Skeletal muscle satellite cell (primary cell): ENCODE results near the gene ADORA1.
A peak's percentile ranks its signal among the peaks of the same experiment; 100 is the strongest.

ENCODE experiments used
- H3K27me3 ChIP-seq: 2 replicates; pipeline ENCODE4 v1.7.0; 2013; ENCODE audit warnings: low read length; ENCODE audit not compliant: control insufficient read depth, insufficient read depth
- H3K36me3 ChIP-seq: 2 replicates; pipeline ENCODE4 v1.7.0; 2013; ENCODE audit warnings: mild to moderate bottlenecking, control low read depth, low read length; ENCODE audit not compliant: insufficient read depth
- H3K4me1 ChIP-seq: 2 replicates; pipeline ENCODE4 v1.7.0; 2013; ENCODE audit warnings: low read length; ENCODE audit not compliant: control insufficient read depth, insufficient read depth
- H3K4me2 ChIP-seq: 2 replicates; pipeline ENCODE4 v1.7.0; 2013; ENCODE audit warnings: mild to moderate bottlenecking, low read length
- H3K4me3 ChIP-seq: 2 replicates; pipeline ENCODE4 v1.7.0; 2013; ENCODE audit warnings: low read length
- H3K9ac ChIP-seq: 2 replicates; pipeline ENCODE4 v1.7.0; 2013; ENCODE audit warnings: mild to moderate bottlenecking, low read depth, low read length, moderate library complexity
- H3K9me3 ChIP-seq: replicated peaks from 2 replicates; pipeline ENCODE4 v1.7.0; 2013; ENCODE audit warnings: mild to moderate bottlenecking, control low read depth, low read length

The ADORA1 gene

GRCh38 chr1:203175237-203175826, 47.8 kb downstream of the ADORA1 start, which contains the start of gene MYBPH:
Gene MYBPH (minus strand): TSS chr1:203175826. CDS start chr1:203175755, 71 bp downstream.
- Histone ChIP-seq H3K4me2 (peak within 1 kb of the TSS; percentile 67), H3K36me3 (no peaks in the 10 kb centered on the region), H3K27me3 (no peaks in the 10 kb centered on the region), H3K9ac (peak within 1 kb of the TSS; percentile 60), H3K9me3 (no peaks in the 10 kb centered on the region), H3K4me1 (peaks cover 63% of the 10 kb centered on the region), H3K4me3 (no peak within 1 kb of the TSS)

DNA sequence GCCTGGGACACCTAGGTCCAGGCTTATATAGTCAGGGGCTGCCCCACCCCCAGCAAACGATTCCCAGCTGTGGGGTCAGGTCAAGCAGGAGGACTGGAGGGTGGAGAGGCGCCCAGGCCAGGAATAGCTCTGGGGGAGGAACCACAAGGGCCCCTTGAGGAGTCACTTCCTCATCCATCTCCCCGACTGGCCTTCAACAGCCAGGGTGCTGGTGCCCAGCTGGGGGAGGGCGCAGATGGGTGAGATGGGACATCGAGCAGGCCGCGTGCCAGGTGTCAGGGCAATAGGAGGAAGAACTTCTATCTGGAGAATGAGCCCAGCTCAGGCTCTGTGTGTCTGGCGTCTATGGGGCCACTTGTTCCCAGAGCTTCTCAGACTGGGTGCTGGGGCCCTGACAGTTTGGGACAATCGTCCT, 48.3 kb downstream of the ADORA1 start:
- H3K9ac ChIP-seq: peak overlapping the region; percentile 60
- H3K4me3 ChIP-seq: no peak overlapping the region
- H3K4me1 ChIP-seq: peaks cover 63% of the 10 kb centered on the region
- peak overlapping the region; percentile 67 for H3K4me2 ChIP-seq
- no peaks in the 10 kb centered on the region for H3K9me3 ChIP-seq
- no peaks in the 10 kb centered on the region for H3K36me3 ChIP-seq
- no peaks in the 10 kb centered on the region for H3K27me3 ChIP-seq

DNA sequence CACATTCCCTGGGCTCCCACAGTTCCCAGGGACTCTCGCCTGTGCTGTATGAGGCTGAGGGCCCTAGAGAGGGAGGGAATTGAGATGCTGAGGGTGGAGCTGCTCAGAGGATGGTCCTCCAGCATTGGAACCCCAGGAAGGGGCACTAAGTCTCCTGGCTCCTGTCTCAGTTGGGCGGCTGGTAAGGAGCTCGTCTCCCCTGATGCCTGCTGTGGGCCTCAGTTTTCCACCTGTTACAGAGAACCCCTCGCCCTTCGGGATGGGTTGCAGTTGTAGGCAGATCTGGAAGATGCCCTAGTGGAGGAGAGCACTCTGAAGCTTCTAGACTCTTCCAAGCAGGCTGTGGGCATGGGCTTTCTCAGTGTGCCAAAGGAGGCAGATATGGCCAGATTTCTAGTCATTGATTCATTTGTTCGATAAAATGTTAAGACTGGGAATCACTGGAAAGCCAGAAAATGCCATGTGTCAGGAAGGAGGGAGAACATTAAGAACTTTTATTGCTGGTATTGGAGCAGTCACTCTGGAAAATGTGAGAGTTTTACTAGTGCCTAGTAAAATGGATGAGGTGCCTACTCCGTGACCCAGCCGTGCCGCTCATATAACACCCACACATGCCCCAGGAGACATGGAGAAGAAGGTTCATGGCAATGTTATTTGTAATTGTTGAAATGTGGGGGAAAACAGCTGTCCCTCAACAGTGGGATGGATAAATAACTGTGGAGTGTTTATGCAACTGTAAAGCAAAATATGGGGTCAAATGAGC, 48.9 kb downstream of the ADORA1 start:
- no peak overlapping the region for H3K4me3 ChIP-seq
- H3K9me3 ChIP-seq: no peaks in the 10 kb centered on the region
- peaks cover 63% of the 10 kb centered on the region for H3K4me1 ChIP-seq
- H3K36me3 ChIP-seq: no peaks in the 10 kb centered on the region
- peak overlapping the region; percentile 66 for H3K9ac ChIP-seq
- H3K4me2 ChIP-seq: peak overlapping the region; percentile 67
- H3K27me3 ChIP-seq: no peaks in the 10 kb centered on the region

- H3K27me3 ChIP-seq: no peaks in the 10 kb centered on the region
- peaks cover 63% of the 10 kb centered on the region for H3K4me1 ChIP-seq
- H3K4me3 ChIP-seq: no peak overlapping the region
- H3K4me2 ChIP-seq: peak overlapping the region; percentile 67
- H3K9ac ChIP-seq: peak overlapping the region; percentile 66
- no peaks in the 10 kb centered on the region for H3K36me3 ChIP-seq
- no peaks in the 10 kb centered on the region for H3K9me3 ChIP-seq
These were observed 49.5 kb downstream of the ADORA1 start for GRCh38 chr1:203177036-203177405.

DNA sequence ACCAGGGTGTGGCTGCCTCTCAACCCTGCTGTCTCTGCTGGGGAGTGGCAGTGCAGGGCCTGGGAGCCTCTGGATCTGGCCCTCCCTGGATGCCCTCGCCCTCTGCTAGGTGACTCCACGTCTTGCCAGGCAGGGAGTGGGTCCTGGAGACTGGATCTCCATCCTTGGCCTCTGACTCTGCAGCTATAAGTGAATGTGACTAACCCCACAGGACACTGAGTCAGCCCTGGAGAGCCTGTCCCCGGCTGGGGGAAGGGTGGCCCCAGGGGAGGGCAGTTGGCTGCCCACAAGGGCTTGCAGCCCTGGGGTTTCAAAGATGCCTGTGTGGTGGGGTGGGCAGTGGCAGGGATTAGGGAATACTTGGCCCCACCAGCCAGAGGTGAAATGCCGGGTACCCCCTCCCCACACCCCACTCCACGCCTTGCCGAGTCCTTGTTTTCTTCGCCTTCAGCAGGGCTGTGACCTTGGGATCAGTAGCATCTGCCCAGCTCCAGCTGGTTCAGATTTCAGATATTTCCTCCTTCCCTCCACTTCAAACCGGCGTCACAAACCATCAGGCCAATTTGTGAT, 50.0 kb downstream of the ADORA1 start:
- H3K36me3 ChIP-seq: no peaks in the 10 kb centered on the region
- H3K4me3 ChIP-seq: peak overlapping the region; percentile 29
- peak overlapping the region; percentile 71 for H3K9ac ChIP-seq
- H3K9me3 ChIP-seq: no peaks in the 10 kb centered on the region
- no peaks in the 10 kb centered on the region for H3K27me3 ChIP-seq
- H3K4me1 ChIP-seq: peaks cover 60% of the 10 kb centered on the region
- peak overlapping the region; percentile 67 for H3K4me2 ChIP-seq

GRCh38 chr1:203178083-203178482, 50.6 kb downstream of the ADORA1 start:
- H3K36me3 ChIP-seq: no peaks in the 10 kb centered on the region

DNA sequence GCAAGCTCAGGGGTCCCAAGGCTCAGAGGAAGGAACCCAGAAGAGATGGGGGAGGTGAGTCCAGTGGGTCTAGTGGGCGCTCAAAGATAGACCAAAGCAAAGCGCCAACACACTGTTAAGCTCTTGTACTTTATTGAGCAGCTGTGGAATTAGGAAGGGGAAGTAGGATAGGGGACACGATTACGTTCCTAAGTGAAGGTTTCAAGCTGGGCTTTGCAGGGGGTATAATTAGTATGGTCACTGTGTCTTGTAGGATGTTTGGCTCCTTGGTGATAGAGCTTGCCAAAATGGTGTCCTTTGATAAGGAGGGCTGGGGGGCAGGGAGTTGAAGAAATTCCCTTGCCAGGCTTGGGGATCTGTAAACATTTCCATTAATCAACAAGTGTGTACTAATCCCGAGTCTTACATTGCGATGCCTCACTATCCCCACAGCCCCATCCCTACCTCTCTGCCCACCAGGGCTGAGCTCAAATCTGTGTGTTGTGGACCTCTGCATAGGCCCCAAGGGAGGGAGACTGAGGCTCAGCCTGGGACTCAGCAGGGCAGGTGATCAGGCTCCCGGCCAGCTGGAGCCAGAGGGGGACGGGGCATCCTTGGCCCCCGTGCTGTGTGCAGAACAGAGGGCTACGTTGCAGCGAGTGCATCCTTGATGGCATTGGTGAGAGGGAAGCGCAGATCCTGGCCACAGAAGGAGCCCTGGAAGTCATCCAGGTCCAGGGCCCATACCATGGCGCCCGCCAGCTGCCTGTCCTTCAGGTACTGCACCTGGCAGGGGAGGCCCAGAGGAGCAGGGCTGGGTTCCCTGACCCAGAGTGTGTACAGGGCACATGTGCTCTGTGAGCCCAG, 51.5 kb downstream of the ADORA1 start:
- Histone ChIP-seq H3K4me1 (peaks cover 45% of the 10 kb centered on the region), H3K4me2 (no peak overlapping the region), H3K4me3 (no peak overlapping the region), H3K9me3 (no peaks in the 10 kb centered on the region), H3K36me3 (no peaks in the 10 kb centered on the region), H3K9ac (no peak overlapping the region), H3K27me3 (no peaks in the 10 kb centered on the region)

More at GRCh38 chr1:203178083-203178482, 50.6 kb downstream of the ADORA1 start:
- H3K4me3 ChIP-seq: peak overlapping the region; percentile 29
- no peaks in the 10 kb centered on the region for H3K27me3 ChIP-seq
- H3K9ac ChIP-seq: peak overlapping the region; percentile 71
- H3K4me2 ChIP-seq: peak overlapping the region; percentile 67
- peaks cover 55% of the 10 kb centered on the region for H3K4me1 ChIP-seq
- H3K9me3 ChIP-seq: no peaks in the 10 kb centered on the region

DNA sequence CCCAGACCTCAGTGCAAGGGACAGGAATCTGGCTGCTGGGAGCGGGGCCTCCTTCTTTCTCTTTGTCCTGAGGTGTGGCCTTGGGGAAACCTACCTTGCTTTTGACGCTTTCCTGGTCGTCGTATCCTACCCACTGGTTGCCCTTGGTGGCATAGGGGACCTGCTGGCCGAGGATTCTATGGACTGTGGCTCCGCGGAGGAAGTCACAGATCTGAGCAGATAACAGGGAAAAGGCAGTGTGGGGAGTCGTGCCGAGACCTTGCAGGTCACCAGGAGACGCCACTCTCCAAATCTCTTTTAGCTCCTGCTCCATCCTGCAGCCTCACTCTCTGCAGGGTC, 52.1 kb downstream of the ADORA1 start:
- Histone ChIP-seq H3K9ac (no peak overlapping the region), H3K4me2 (no peak overlapping the region), H3K36me3 (no peaks in the 10 kb centered on the region), H3K27me3 (no peaks in the 10 kb centered on the region), H3K4me3 (no peak overlapping the region), H3K4me1 (peaks cover 40% of the 10 kb centered on the region), H3K9me3 (no peaks in the 10 kb centered on the region)

DNA sequence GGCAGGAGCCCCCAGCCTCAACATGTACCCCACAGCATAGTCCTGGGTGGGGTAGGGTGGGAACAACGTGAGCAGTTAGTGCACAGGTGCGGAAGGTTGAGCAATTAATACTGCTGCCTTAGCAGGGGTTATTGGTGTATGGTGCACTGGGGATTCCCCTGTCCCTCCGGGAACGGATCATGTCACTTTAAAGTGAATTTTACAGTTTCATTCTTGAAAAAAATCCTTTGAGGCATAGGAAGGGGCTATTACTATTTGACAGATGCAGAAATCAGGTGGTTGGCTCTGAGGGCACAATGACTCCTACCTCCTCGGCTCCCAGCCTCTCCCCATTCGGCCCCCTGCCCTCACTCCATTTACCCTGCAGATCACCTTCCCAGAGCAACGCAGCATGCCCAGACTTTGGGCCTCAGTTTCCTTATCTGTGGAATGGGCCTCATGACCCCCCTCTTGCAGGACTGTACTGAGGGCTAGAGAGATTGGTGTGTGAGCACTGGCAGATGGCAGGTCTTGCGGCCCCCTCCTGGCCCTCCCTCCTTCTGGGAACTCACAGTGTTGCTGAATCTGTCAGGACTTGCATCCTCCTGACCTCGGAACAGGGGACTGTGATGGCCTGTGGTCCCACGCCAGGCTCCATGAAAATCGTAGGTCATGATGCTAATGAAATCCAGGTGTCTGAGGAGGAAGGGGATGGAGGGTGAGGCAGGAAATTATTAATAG, 53.2 kb downstream of the ADORA1 start:
- Histone ChIP-seq H3K27me3 (no peaks in the 10 kb centered on the region), H3K9me3 (no peaks in the 10 kb centered on the region), H3K36me3 (no peaks in the 10 kb centered on the region), H3K4me1 (peaks cover 32% of the 10 kb centered on the region), H3K4me2 (no peak overlapping the region), H3K9ac (no peak overlapping the region), H3K4me3 (no peak overlapping the region)

- peaks cover 4% of the 10 kb centered on the region for H3K27me3 ChIP-seq
- H3K9ac ChIP-seq: no peak overlapping the region
- no peaks in the 10 kb centered on the region for H3K9me3 ChIP-seq
- peaks cover 22% of the 10 kb centered on the region for H3K4me1 ChIP-seq
- no peak overlapping the region for H3K4me2 ChIP-seq
- H3K36me3 ChIP-seq: no peaks in the 10 kb centered on the region
- H3K4me3 ChIP-seq: no peak overlapping the region
These were observed 54.3 kb downstream of the ADORA1 start for GRCh38 chr1:203181586-203182386.
